Type B pancreatic cell (in vitro differentiated cells): ENCODE measurements around the gene PPP4R3B. TPM values are rescaled to one million over a fixed set of nuclear protein-coding genes. Genes with fewer than 3 reads are reported as not detected.
A peak's percentile ranks its signal among the peaks of the same experiment; 100 is the strongest.

Source experiments
- DNase-seq: peaks from one replicate; pipeline ENCODE4 v3.0.0; 2021; ENCODE audit warnings: mixed read lengths; ENCODE audit not compliant: unreplicated experiment; ENCODE audit errors: extremely low spot score
- H3K27ac Mint-ChIP-seq: 2 replicates; pipeline ENCODE4 v1.8.0; 2021; ENCODE audit warnings: mild to moderate bottlenecking, mixed read lengths
- H3K27me3 Mint-ChIP-seq: 2 replicates; pipeline ENCODE4 v1.8.0; 2021; ENCODE audit warnings: mixed read lengths
- H3K36me3 Mint-ChIP-seq: 2 replicates; pipeline ENCODE4 v1.8.0; 2021; ENCODE audit warnings: mixed read lengths
- H3K4me1 Mint-ChIP-seq: one replicate; pipeline ENCODE4 v1.8.0; 2021; ENCODE audit warnings: mixed read lengths; ENCODE audit not compliant: unreplicated experiment
- H3K4me3 Mint-ChIP-seq: 2 replicates; pipeline ENCODE4 v1.8.0; 2021; ENCODE audit warnings: mild to moderate bottlenecking, mixed read lengths
- H3K9me3 Mint-ChIP-seq: 2 replicates; pipeline ENCODE4 v1.8.0; 2021; ENCODE audit warnings: mixed read lengths
- CTCF ChIP-seq: fragments of 200-600 bp; sonication (generic); conservative IDR thresholded peaks from 2 replicates; pipeline ENCODE4 v1.5.0; 2021; ENCODE audit warnings: antibody characterized with exemption, mild to moderate bottlenecking
- total RNA-seq: library from RNA; stranded (reverse); gene quantifications from 2 replicates; pipeline ENCODE4 v1.2.1, GENCODE V29; 2021; ENCODE audit warnings: low replicate concordance

The PPP4R3B gene
- total RNA-seq, 1 donor from 2014 or later = 59.4 TPM

GRCh38 chr2:55567298-55567697, 50.1 kb downstream of the PPP4R3B start:
- no peak for TF ChIP-seq CTCF
- Mint-ChIP-seq H3K36me3 (peaks cover 30% of the 10 kb centered on the region), H3K27ac (peak overlapping the region; percentile 10), H3K4me3 (no peak overlapping the region), H3K9me3 (peaks cover 6% of the 10 kb centered on the region), H3K27me3 (no peaks in the 10 kb centered on the region), H3K4me1 (no peaks in the 10 kb centered on the region)
- no peak for DNase-seq

GRCh38 chr2:55565613-55566012, 51.8 kb downstream of the PPP4R3B start:
- Mint-ChIP-seq H3K4me3 (no peak overlapping the region), H3K9me3 (peaks cover 12% of the 10 kb centered on the region), H3K4me1 (no peaks in the 10 kb centered on the region), H3K36me3 (peaks cover 40% of the 10 kb centered on the region), H3K27me3 (no peaks in the 10 kb centered on the region), H3K27ac (no peak overlapping the region)
- DNase-seq = no peak
- no peak for TF ChIP-seq CTCF

GRCh38 chr2:55560855-55561254, 56.6 kb downstream of the PPP4R3B start:
- Mint-ChIP-seq H3K4me3 (no peak overlapping the region), H3K27ac (no peak overlapping the region), H3K36me3 (peaks cover 48% of the 10 kb centered on the region), H3K4me1 (no peaks in the 10 kb centered on the region), H3K9me3 (peaks cover 12% of the 10 kb centered on the region), H3K27me3 (no peaks in the 10 kb centered on the region)
- DNase-seq = no peak
- TF ChIP-seq CTCF = no peak

- no peaks in the 10 kb centered on the region for H3K4me1 Mint-ChIP-seq
- DNase-seq = no peak
- H3K4me3 Mint-ChIP-seq = no peak overlapping the region
- H3K27me3 Mint-ChIP-seq = no peaks in the 10 kb centered on the region
- H3K36me3 Mint-ChIP-seq = peaks cover 35% of the 10 kb centered on the region
- H3K27ac Mint-ChIP-seq = no peak overlapping the region
- no peak for TF ChIP-seq CTCF
- peaks cover 5% of the 10 kb centered on the region for H3K9me3 Mint-ChIP-seq
These were observed 60.6 kb downstream of the PPP4R3B start for GRCh38 chr2:55556809-55557208.

- Mint-ChIP-seq H3K9me3 (no peaks in the 10 kb centered on the region), H3K27ac (peak overlapping the region; percentile 18), H3K4me3 (no peak overlapping the region), H3K27me3 (no peaks in the 10 kb centered on the region), H3K36me3 (peaks cover 27% of the 10 kb centered on the region), H3K4me1 (no peaks in the 10 kb centered on the region)
- DNase-seq = no peak
- TF ChIP-seq CTCF = no peak
These were observed 61.4 kb downstream of the PPP4R3B start for GRCh38 chr2:55555977-55556376.

GRCh38 chr2:55553321-55553720, 64.1 kb downstream of the PPP4R3B start:
- Mint-ChIP-seq H3K27me3 (no peaks in the 10 kb centered on the region), H3K36me3 (peaks cover 16% of the 10 kb centered on the region), H3K4me3 (no peak overlapping the region), H3K4me1 (no peaks in the 10 kb centered on the region), H3K27ac (no peak overlapping the region), H3K9me3 (no peaks in the 10 kb centered on the region)
- DNase-seq = no peak
- TF ChIP-seq CTCF = no peak
